IMR-90 (cell line): Measurements from ENCODE around the gene SPDYC.

Source experiments
- CEBPB ChIP-seq: IDR thresholded peaks from 2 replicates; pipeline ENCODE4 v1.6.1; 2012; ENCODE audit warnings: low read depth, low read length, improper control_type of control experiment
- MXI1 ChIP-seq: IDR thresholded peaks from 2 replicates; pipeline ENCODE4 v1.6.1; 2012; ENCODE audit warnings: low read depth, mild to moderate bottlenecking, low read length, moderate library complexity, borderline replicate concordance
- POLR2A ChIP-seq: IDR thresholded peaks from 2 replicates; pipeline ENCODE4 v1.6.1; 2012; ENCODE audit warnings: mild to moderate bottlenecking, low read depth, low read length
- RAD21 ChIP-seq: IDR thresholded peaks from 2 replicates; pipeline ENCODE4 v1.6.1; 2012; ENCODE audit warnings: low read length, improper control_type of control experiment
- RFX5 ChIP-seq: IDR thresholded peaks from 2 replicates; pipeline ENCODE4 v1.8.0; 2012; ENCODE audit warnings: low read depth, mild to moderate bottlenecking, low read length, moderate library complexity
- SMC3 ChIP-seq: fragments of 150-350 bp; IDR thresholded peaks from 2 replicates; pipeline ENCODE4 v1.6.1; 2016; ENCODE audit warnings: low read depth, mild to moderate bottlenecking, antibody characterized with exemption, low read length, moderate library complexity
- TF ChIP-seq, protein P1 (sequence below): conservative IDR thresholded peaks from 2 replicates; pipeline ENCODE4 v1.5.1; 2012; ENCODE audit warnings: mild to moderate bottlenecking, low read depth, low read length, improper control_type of control experiment
- TF ChIP-seq, protein P2 (sequence below): fragments of 150-350 bp; IDR thresholded peaks from 2 replicates; pipeline ENCODE4 v1.6.1; 2017; ENCODE audit warnings: mild to moderate bottlenecking, antibody characterized with exemption, low read length, low read depth

DNA sequence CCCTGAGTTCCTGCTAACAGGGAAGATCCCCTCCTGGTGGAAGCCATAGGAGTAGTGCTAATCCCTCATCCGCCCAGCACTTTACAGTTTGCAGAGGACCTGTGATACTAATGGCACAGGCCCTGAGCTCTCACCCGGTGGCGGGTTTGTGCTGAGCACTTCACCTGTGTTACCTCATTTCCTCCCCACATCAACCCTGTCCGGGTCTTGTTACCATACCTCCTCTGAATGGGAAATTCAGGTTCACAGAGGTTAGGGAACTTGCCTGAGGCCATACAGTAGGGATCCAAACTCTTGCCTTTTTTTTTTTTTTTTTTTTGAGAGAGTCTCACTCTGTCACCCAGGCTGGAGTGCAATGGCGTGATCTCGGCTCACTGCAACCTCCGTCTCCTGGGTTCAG is 36.9 kb downstream of the SPDYC start:
- TF ChIP-seq CEBPB = no peak
- no peak for TF ChIP-seq RAD21
- TF ChIP-seq, protein P1, sequence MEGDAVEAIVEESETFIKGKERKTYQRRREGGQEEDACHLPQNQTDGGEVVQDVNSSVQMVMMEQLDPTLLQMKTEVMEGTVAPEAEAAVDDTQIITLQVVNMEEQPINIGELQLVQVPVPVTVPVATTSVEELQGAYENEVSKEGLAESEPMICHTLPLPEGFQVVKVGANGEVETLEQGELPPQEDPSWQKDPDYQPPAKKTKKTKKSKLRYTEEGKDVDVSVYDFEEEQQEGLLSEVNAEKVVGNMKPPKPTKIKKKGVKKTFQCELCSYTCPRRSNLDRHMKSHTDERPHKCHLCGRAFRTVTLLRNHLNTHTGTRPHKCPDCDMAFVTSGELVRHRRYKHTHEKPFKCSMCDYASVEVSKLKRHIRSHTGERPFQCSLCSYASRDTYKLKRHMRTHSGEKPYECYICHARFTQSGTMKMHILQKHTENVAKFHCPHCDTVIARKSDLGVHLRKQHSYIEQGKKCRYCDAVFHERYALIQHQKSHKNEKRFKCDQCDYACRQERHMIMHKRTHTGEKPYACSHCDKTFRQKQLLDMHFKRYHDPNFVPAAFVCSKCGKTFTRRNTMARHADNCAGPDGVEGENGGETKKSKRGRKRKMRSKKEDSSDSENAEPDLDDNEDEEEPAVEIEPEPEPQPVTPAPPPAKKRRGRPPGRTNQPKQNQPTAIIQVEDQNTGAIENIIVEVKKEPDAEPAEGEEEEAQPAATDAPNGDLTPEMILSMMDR = no peak
- no peak for TF ChIP-seq SMC3
- TF ChIP-seq MXI1 = no peak
- TF ChIP-seq, protein P2, sequence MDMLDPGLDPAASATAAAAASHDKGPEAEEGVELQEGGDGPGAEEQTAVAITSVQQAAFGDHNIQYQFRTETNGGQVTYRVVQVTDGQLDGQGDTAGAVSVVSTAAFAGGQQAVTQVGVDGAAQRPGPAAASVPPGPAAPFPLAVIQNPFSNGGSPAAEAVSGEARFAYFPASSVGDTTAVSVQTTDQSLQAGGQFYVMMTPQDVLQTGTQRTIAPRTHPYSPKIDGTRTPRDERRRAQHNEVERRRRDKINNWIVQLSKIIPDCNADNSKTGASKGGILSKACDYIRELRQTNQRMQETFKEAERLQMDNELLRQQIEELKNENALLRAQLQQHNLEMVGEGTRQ = no peak
- TF ChIP-seq POLR2A = no peak
- no peak for TF ChIP-seq RFX5
